ENCODE data around the gene TLCD2.
"Not testable (repeated sequence)": the region's sequence is repeated elsewhere in the genome, so short reads cannot be mapped to it uniquely, and the experiment has no call there.

Gene TLCD2

DNA sequence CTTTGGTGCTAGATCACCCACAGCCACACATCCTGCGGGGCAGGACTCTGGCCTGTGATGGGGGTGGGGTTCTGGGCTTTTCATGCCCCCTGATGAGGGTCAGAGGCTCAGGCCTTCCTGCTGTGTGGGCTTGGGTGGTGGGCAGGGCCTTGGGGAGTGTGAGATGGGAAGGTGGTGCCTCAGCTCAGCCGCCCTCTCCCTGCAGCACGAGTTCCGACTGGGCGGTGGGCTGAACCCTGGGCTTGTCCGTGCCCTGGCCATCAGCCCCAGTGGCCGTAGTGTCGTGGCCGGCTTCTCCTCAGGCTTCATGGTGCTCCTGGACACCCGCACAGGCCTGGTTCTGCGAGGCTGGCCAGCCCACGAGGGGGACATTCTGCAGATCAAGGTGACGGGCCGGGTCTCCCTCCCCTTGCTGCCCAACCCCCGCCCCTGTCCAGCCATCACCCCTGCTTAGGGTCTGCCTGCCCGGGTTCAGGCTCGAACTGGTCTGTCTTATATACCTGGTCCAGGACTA lies 25.7 kb upstream of the TLCD2 start:
- DNase-seq = no peak

DNA sequence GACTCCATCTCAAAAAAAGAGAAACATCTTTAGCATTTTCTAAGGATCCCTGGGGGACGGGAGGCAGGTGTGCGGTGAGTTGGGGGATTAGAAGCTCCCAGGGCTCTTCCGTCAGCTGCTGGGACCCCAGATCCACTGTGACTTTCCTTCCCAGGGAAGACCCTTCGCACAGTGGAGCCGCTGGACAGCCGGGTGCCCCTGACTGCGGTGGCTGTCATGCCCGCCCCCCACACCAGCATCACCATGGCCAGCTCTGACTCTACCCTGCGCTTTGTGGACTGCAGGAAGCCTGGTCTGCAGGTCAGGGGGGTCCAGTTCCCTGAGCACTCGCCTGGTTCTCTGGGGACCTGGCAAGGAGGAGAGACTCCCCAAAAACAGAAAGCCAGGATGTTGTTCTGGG lies 25.2 kb upstream of the TLCD2 start:
- no peak for DNase-seq

DNA sequence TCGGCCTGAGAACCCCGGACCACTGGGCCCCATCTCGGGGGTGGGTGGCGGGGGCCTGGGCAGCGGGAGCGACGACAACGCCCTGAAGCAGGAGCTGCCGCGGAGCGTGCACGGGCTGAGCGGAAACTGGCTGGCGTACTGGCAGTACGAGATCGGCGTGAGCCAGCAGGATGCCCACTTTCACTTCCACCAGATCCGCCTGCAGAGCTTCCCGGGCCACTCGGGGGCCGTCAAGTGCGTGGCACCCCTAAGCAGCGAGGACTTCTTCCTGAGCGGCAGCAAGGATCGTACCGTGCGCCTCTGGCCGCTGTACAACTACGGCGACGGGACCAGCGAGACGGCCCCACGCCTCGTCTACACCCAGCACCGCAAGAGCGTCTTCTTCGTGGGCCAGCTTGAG lies 23.6 kb upstream of the TLCD2 start:
- no peak for DNase-seq

DNA sequence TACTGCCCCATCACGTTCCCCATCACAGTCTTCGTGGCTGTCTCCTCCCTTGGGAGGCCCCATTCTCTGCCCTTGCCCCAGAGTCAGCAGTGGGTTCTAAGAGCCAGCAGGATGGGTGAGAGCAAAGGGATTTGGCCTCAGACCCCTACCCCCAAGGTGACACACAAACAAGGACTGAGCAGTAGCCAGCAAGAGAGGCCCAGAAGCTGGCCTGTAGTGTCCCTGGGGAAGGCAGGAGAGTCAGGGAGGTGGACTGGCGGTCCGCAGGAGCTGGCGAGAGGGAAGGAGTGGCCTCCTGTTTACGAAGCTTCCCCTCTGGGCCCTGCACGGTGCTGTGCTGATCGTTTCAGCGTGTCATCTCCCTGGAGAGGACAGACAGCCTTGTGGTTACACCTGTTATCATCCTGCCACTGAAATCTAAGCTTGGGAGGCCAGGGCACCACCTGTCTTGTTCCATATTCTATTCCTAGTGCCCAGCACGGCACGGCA lies 22.7 kb upstream of the TLCD2 start:
- DNase-seq = no peak

DNA sequence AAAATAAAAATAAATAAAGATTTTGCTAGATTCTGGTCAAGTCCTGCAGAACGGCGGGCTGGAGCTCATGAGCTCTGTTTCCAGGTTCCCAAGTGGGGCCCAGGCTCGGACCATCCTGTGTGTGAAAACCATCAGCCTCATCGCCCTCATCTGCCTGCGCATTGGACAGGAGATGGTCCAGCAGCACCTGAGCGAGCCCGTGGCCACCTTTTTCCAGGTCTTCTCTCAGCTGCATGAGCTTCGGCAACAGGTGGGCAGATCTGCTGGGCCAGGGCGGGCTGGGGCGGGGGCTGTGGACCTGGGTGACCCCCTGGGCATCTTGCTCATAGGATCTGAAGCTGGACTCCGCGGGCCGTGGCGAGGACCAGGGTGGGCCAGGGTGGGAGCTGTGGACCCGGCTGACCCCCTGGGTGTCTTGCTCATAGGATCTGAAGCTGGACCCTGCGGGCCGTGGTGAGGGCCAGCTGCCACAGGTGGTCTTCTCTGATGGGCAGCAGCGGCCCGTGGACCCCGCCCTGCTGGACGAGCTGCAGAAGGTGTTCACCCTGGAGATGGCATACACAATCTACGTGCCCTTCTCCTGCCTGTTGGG lies 22.2 kb upstream of the TLCD2 start:
- DNase-seq = no peak

DNA sequence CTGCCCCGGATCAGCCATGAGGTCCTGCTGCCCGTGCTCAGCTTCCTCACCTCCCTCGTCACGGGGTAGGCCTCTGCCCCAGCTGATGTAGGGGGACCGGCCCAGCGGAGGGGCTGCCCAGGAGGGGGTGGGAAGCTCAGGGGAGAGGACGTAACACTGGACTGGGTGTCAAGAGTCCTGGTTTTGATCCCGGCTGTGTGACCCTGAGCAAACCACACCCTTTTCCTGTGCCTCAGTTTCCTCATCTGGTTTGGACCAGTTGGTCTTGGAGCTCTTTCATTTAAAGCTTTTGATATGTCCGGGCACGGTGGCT lies 21.0 kb upstream of the TLCD2 start:
- no peak for DNase-seq

DNA sequence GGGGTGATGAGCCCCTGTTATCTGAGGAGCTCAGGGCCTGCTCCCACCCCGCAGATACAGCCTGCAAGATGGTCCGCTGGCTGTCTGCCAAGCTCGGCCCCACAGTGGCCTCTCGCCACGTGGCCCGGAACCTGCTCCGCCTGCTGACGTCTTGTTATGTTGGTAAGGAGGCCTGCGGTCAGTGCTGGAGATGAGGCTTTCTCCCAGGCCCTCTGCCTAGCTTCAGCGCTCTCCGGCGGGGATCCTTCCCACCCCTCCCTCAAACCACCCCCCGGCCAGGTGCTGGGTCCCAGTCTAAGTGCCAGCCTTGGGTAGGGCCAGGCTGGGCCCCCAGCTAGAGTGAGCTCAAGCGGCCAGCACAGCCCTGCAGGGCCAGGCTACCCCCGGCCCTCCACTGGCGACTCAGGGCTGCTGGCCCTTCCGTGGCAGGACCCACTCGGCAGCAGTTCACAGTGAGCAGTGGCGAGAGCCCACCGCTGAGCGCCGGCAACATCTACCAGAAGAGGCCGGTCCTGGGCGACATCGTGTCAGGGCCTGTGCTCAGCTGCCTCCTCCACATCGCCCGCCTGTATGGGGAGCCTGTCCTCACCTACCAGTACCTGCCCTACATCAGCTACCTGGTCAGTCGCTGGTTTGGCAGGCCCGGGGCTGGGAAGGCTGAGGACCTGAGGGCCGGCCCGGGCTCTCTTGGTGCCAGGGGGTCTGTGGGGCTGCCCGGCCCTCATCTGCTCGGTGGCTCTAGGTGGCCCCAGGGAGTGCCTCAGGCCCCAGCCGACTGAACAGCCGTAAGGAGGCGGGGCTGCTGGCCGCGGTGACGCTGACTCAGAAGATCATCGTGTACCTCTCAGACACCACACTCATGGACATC lies 20.4 kb upstream of the TLCD2 start:
- DNase-seq = no peak

DNA sequence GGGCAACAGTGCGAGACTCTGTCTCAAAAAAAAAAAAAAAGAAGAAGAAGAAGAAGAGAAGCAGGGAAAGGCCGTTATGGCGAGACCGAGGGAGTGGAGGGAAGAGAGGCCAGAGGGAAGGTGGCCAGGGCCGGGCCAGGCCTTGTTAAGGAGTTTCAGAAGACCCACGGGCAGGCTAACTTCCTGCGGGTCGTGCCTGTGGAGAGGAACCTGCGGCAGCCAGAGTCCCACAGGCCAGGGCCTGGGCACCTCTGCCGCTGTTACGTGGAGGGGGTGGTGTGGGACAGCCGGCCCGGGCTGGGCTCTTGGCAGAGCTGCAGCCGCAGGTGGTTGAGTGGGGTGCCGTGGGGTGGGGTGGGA lies 19.8 kb upstream of the TLCD2 start:
- no peak for DNase-seq

DNA sequence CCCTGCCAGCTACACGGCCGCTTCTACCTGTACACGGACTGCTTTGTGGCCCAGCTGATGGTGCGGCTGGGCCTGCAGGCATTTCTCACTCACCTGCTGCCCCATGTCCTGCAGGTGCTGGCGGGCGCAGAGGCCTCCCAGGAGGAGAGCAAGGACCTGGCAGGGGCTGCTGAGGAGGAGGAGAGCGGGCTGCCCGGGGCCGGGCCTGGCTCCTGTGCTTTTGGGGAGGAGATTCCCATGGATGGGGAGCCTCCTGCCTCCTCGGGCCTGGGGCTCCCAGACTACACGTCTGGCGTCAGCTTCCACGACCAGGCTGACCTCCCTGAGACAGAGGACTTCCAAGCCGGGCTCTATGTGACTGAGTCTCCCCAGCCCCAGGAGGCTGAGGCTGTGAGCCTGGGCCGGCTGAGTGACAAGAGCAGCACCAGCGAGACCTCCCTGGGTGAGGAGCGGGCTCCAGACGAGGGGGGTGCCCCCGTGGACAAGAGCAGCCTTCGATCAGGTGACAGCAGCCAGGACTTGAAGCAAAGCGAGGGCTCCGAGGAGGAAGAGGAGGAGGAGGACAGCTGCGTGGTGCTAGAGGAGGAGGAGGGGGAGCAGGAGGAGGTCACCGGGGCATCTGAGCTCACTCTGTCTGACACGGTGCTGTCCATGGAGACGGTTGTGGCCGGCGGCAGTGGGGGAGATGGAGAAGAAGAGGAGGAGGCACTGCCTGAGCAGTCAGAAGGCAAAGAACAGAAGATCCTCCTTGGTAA lies 17.9 kb upstream of the TLCD2 start:
- DNase-seq = no peak

DNA sequence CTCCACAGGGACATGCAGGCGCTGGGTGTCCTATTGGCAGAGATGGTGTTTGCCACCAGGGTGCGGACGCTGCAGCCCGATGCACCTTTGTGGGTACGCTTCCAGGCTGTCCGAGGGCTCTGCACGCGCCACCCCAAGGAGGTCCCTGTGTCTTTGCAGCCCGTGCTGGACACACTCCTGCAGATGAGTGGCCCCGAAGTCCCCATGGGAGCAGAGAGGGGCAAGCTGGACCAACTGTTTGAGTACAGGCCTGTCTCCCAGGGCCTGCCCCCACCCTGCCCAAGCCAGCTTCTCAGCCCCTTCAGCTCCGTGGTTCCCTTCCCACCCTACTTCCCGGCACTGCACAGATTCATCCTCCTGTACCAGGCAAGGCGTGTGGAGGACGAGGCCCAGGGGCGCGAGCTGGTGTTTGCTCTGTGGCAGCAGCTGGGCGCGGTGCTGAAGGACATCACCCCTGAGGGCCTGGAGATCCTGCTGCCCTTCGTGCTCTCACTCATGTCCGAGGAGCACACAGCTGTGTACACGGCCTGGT lies 17.1 kb upstream of the TLCD2 start:
- DNase-seq = no peak

DNA sequence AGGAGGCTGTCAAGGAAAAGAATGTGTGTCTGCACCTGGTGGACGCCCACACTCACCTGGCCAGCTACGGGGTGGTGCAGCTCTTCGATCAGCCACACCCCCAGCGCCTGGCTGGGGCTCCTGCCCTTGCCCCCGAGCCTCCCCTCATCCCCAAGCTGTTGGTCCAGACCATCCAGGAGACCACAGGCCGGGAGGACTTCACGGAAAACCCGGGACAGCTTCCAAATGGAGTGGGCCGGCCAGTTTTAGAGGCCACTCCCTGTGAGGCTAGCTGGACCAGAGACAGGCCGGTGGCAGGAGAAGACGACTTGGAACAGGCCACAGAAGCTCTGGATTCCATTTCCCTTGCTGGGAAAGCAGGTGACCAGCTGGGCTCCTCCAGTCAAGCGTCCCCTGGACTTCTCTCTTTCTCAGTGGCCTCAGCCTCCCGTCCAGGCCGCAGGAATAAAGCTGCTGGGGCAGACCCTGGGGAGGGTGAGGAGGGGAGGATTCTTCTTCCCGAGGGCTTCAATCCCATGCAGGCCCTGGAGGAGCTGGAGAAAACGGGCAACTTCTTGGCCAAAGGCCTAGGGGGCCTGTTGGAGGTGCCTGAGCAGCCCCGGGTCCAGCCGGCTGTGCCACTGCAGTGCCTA lies 16.6 kb upstream of the TLCD2 start:
- DNase-seq = no peak

DNA sequence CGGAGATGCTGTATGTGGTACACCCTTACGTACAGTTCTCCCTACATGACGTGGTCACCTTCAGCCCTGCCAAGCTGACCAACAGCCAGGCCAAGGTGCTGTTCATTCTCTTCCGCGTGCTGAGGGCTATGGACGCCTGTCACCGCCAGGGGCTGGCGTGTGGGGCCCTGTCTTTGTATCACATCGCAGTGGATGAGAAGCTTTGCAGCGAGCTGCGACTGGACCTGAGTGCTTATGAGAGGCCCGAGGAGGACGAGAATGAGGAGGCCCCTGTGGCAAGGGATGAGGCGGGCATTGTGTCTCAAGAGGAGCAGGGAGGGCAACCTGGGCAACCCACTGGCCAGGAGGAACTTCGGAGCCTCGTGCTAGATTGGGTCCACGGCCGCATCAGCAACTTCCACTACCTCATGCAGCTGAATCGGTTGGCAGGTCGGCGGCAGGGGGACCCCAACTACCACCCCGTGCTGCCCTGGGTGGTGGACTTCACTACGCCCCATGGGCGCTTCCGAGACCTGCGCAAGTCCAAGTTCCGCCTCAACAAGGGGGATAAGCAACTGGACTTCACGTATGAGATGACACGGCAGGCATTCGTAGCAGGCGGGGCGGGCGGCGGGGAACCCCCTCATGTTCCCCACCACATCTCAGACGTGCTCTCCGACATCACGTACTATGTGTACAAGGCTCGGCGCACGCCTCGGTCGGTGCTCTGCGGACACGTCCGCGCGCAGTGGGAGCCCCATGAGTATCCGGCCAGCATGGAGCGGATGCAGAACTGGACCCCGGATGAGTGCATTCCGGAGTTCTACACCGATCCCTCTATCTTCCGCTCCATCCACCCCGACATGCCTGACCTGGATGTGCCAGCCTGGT lies 15.7 kb upstream of the TLCD2 start:
- no peak for DNase-seq

DNA sequence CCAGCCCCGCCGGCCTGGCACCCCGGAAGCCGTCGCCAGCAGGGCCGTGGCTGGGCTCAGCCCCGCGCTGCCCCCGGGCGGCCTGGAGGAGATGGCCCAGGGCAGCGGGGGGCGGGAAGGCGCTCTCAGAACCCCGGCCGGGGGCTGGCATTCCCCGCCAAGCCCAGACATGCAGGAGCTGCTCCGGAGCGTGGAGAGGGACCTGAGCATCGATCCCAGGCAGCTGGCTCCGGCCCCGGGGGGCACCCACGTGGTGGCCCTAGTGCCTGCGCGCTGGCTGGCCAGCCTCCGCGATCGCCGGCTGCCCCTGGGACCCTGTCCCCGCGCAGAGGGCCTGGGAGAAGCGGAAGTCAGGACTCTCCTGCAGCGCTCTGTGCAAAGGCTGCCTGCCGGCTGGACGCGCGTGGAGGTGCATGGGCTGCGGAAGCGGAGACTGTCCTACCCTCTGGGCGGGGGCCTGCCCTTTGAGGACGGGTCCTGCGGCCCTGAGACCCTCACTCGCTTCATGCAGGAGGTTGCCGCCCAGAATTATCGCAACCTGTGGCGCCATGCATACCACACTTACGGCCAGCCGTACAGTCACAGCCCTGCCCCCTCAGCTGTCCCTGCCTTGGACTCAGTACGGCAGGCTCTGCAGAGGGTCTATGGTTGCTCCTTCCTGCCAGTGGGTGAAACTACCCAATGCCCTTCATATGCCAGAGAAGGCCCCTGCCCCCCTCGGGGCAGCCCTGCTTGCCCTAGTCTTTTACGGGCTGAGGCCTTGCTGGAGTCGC lies 14.9 kb upstream of the TLCD2 start:
- DNase-seq = peak in 1 of 2 experiments; percentile 38

DNA sequence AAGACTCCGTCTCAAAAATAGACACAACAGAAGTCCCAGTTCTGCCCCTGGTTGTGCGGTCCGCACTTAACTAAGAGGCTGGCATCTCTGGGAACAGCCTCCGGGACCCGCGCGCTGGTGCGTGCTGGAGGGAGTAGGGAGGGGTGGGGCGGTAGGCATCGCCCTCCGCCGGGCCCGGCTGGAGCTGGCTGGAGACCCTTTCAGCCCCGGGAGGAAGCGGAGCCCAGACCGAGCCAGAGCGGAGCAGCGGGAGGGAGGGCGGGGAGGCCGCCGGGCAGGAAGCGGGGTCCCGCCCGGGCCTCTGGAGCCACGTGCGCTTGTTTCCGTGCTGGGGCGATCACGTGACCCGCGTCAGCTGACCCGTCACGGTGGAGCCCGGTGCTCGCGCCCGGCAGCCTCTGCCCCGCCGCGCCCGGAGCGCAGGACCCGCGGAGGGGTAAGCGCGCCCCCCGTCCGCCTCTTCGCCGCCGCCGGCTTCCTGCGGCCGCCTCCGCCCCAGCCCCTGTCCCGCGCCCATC lies 14.2 kb upstream of the TLCD2 start, which contains the start of gene WDR81:
WDR81 (plus strand) TSS at position 354 of the 518 bp plus-strand sequence. CDS start 256 bp downstream, outside the sequence.
- DNase-seq = peak; percentile 66 to 68

DNA sequence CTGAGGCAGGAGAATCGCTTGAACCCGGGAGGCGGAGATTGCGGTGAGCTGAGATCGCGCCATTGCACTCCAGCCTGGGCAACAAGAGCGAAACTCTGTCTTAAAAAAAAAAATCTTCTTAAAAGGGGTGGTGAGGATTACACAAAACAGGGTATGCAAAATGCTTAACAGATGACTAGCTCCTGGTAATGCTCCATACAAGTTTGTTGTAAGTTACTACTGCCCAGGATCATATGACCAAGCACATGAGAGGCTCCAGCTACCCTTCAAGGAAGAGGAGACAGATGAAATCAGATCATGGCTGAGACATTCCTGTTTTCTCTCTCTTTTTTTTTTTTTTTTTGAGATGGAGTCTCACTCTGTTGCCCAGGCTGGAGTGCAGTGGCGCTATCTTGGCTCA lies 11.8 kb upstream of the TLCD2 start:
- DNase-seq = not testable (repeated sequence)

DNA sequence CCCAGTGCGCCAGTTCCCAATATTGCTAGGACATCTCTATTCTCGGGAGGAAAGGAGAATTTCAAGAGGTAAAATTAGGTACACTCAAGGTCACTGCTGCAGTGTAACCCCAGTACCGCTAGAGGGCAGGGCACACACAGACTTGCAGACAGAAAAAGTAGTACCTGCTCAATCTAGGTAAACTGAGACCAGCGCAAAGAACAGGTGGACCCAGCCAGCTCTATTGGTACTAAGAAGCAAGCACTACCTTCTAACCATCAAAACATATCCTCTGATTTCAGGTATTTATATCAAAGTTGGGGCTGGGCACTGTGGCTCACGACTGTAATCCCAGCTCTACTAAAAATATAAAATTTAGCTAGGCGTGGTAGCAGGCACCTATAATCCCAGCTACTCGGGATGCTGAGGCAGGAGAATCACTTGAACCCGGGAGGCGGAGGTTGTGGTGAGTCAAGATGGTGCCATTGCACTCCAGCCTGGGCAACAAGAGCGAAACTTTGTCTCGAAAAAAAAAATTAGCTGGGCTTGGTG lies 10.7 kb upstream of the TLCD2 start:
- DNase-seq = peak; percentile 6 to 45

DNA sequence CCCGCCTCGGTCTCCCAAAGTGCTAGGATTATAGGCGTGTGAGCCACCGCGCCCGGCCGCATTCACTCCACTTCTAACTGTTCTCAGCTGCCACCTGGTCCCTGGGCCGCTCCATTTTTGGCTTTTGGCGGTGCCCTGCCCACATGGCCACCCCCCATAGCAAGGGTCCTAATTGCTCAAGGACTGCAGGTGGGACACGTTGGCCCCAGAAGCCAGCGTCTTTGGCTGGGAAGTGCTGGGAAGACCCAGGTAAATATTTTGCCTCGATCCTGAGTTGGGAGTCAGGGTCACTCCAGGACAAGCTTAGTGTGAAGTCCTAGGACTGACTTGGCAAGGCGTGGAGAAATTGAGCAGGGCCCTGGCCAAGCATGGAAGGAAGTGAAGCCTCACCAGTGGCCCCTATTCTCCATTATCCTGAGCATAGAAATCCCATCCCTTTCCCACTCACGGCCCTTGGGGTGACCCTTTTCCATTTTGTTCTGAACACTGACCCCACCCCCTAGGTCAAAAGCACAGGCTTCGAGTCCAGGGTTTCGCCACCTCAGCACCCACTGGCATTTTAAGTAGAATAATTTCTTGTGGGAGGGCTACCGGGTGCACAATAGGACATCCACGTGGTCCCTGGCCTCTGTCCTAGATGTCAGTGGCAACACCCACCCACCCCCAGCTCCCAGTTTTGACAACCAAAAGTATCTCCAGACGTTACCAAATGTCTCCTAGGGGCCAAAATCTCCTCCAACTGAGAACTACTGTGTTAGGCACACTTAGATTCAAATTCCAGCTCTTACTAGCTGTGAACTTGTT lies 8.4 kb upstream of the TLCD2 start:
- DNase-seq = no peak

DNA sequence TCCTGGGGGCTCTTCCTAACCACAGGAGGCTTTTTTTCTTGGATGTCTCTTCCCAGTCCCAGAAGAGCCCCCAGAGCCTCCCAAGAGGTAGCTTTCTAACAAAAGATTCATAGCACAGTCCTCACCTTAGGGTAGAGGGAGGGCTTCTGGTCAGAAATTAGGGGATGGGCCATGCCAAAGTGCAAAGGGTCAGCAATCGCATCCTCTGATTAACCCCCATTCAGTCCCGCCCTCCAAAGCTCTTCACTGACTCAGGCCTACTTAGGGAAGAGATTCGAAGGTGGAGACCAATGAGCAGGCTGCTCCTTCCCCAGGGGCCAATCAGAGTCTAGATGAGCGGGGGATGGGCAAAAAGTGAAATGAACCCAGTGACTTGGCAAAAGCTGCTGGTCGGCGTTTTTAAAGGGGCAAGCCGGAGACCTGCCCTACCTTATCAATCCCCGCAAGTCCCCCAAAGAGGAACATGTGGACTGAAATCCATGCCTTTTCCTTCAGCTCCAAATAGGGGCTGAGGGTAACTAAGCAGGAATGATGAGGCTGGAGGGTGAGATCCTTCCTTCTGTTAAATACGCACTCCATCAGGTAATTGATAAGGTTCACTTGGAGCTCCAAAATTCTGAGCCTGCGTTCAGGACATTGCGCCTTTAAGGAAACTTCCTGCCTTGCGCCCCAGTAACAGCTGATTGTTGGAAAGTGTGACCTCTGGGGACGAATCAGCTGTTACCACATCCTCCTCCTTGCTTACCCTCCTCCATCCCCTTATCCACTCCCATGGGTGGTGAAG lies 6.9 kb upstream of the TLCD2 start:
- DNase-seq = peak; percentile 83 to 92
